GM23338 (cell line): ENCODE results near the gene RAD51AP2. TPM values are rescaled to one million over a fixed set of nuclear protein-coding genes. Genes with fewer than 3 reads are reported as not detected.

Experiments used
- ATAC-seq: fragments of 200-7000 bp; cut with Tn5 transposase; 3 replicates; pipeline ENCODE4 v1.9.1; 2020
- DNase-seq: peaks from one replicate; pipeline ENCODE4 v3.0.0-alpha.2; 2015; ENCODE audit warnings: low spot score
- H2AFZ ChIP-seq: fragments of 200-600 bp; sonication (generic); 2 replicates; pipeline ENCODE4 v1.8.0; 2016; ENCODE audit warnings: antibody characterized with exemption, mild to moderate bottlenecking, moderate library complexity
- H3F3A ChIP-seq: fragments of 200-600 bp; sonication (generic); replicated peaks from 2 replicates; pipeline ENCODE4 v1.8.0; 2017; ENCODE audit warnings: antibody characterized with exemption, mixed run types, low read depth
- H3K27ac ChIP-seq: fragments of 200-600 bp; sonication (generic); 2 replicates; pipeline ENCODE4 v1.6.1; 2016; ENCODE audit warnings: low read depth
- H3K27me3 ChIP-seq: fragments of 200-600 bp; sonication (generic); 2 replicates; pipeline ENCODE4 v1.8.0; 2016; ENCODE audit warnings: mild to moderate bottlenecking, mixed run types, moderate library complexity; ENCODE audit not compliant: insufficient read depth
- H3K36me3 ChIP-seq: fragments of 200-600 bp; sonication (generic); 2 replicates; pipeline ENCODE4 v1.8.0; 2016; ENCODE audit warnings: mild to moderate bottlenecking; ENCODE audit not compliant: insufficient read depth
- H3K4me1 ChIP-seq: fragments of 200-600 bp; sonication (generic); 2 replicates; pipeline ENCODE4 v1.8.0; 2016; ENCODE audit warnings: mild to moderate bottlenecking, moderate library complexity; ENCODE audit not compliant: insufficient read depth
- H3K4me2 ChIP-seq: fragments of 200-600 bp; sonication (generic); 2 replicates; pipeline ENCODE4 v1.7.1; 2017; ENCODE audit warnings: mixed run types
- H3K4me3 ChIP-seq: fragments of 200-600 bp; sonication (generic); 2 replicates; pipeline ENCODE4 v1.6.1; 2016; ENCODE audit warnings: mixed run types
- H3K79me2 ChIP-seq: fragments of 200-600 bp; sonication (generic); replicated peaks from 2 replicates; pipeline ENCODE4 v1.8.0; 2017; ENCODE audit warnings: mild to moderate bottlenecking; ENCODE audit not compliant: insufficient read depth
- H3K9me2 ChIP-seq: fragments of 200-600 bp; sonication (generic); 2 replicates; pipeline ENCODE4 v1.8.0; 2017; ENCODE audit not compliant: insufficient read depth
- H4K20me1 ChIP-seq: fragments of 200-600 bp; sonication (generic); replicated peaks from 2 replicates; pipeline ENCODE4 v1.8.0; 2017; ENCODE audit warnings: mild to moderate bottlenecking; ENCODE audit not compliant: insufficient read depth
- H3K27ac Mint-ChIP-seq: 2 replicates; pipeline ENCODE4 v1.8.0; 2020; ENCODE audit warnings: inconsistent platforms, mild to moderate bottlenecking, moderate library complexity, mixed read lengths
- H3K27me3 Mint-ChIP-seq: 3 replicates; pipeline ENCODE4 v1.8.0; 2022; ENCODE audit warnings: low read depth, mild to moderate bottlenecking, moderate library complexity, mixed read lengths, inconsistent platforms; ENCODE audit not compliant: insufficient read depth, poor library complexity
- H3K36me3 Mint-ChIP-seq: 3 replicates; pipeline ENCODE4 v1.8.0; 2021; ENCODE audit warnings: low read depth, mild to moderate bottlenecking, inconsistent platforms, moderate library complexity, mixed read lengths
- H3K4me1 Mint-ChIP-seq: 3 replicates; pipeline ENCODE4 v1.8.0; 2020; ENCODE audit warnings: mild to moderate bottlenecking, inconsistent platforms, mixed read lengths
- H3K4me3 Mint-ChIP-seq: 3 replicates; pipeline ENCODE4 v1.8.0; 2021; ENCODE audit warnings: moderate library complexity, mild to moderate bottlenecking, inconsistent platforms, mixed read lengths
- H3K9me3 Mint-ChIP-seq: 3 replicates; pipeline ENCODE4 v1.8.0; 2020; ENCODE audit warnings: moderate library complexity, mild to moderate bottlenecking, inconsistent platforms, mixed read lengths
- CREB1 ChIP-seq: fragments of 250-450 bp; sonication (Bioruptor Pico); IDR thresholded peaks from 2 replicates; pipeline ENCODE4 v1.5.0; 2020; ENCODE audit warnings: low read depth, mild to moderate bottlenecking, moderate library complexity
- EZH2 ChIP-seq: fragments of 200-600 bp; sonication (generic); IDR thresholded peaks from one replicate; pipeline ENCODE4 v1.8.0; 2017; ENCODE audit warnings: antibody characterized with exemption, mild to moderate bottlenecking, low read depth; ENCODE audit not compliant: unreplicated experiment
- NANOG ChIP-seq: IDR thresholded peaks from 2 replicates; pipeline ENCODE4 v1.6.1; 2016; ENCODE audit warnings: antibody characterized with exemption, borderline replicate concordance
- POLR2AphosphoS5 ChIP-seq: IDR thresholded peaks from 2 replicates; pipeline ENCODE4 v1.6.1; 2016; ENCODE audit warnings: antibody characterized with exemption, low read depth
- STAT1 ChIP-seq: IDR thresholded peaks from one replicate; pipeline ENCODE4 v1.6.1; 2016; ENCODE audit warnings: antibody characterized with exemption; ENCODE audit not compliant: unreplicated experiment
- ZNF114 ChIP-seq: fragments of 250-450 bp; sonication (Bioruptor Pico); IDR thresholded peaks from 2 replicates; pipeline ENCODE4 v1.5.0; 2020; ENCODE audit warnings: mild to moderate bottlenecking, moderate library complexity
- ZNF331 ChIP-seq: fragments of 250-450 bp; sonication (Bioruptor Pico); IDR thresholded peaks from 2 replicates; pipeline ENCODE4 v1.5.0; 2020; ENCODE audit warnings: low read depth, mild to moderate bottlenecking, moderate library complexity
- polyA plus RNA-seq: library from polyadenylated mRNA; unstranded; fragments of >200 nt; fragmentation: Nextera tagmentation; extraction: Ambion mirVana; gene quantifications from 2 replicates; pipeline ENCODE4 v1.2.1, GENCODE V29; 2016
- total RNA-seq: library from RNA; depleted of rRNA; stranded (reverse); fragments of >200 nt; shearing (Covaris generic); gene quantifications from 2 replicates; pipeline ENCODE4 v1.2.3, GENCODE V29; 2014
- TF ChIP-seq, protein P1 (sequence below): fragments of 250-450 bp; sonication (Bioruptor Pico); IDR thresholded peaks from 2 replicates; pipeline ENCODE4 v1.5.0; 2020; ENCODE audit warnings: mild to moderate bottlenecking, moderate library complexity
- TF ChIP-seq, protein P2 (sequence below): IDR thresholded peaks from one replicate; pipeline ENCODE4 v1.6.1; 2018; ENCODE audit warnings: antibody characterized with exemption; ENCODE audit not compliant: unreplicated experiment
- TF ChIP-seq, protein P3 (sequence below), 2 experiments: fragments of 200-600 bp in 1 of 2; sonication (generic) in 1 of 2; conservative IDR thresholded peaks; 2 replicates each; pipeline versions ENCODE4 v1.5.1 to v1.6.1; 2016 to 2017; ENCODE audit warnings: antibody characterized with exemption in 2 of 2, low read depth in 2 of 2, mild to moderate bottlenecking in 2 of 2, moderate library complexity in 1 of 2
- TF ChIP-seq, protein P4 (sequence below): IDR thresholded peaks from 2 replicates; pipeline ENCODE4 v1.6.1; 2016; ENCODE audit warnings: antibody characterized with exemption

RAD51AP2 gene
- total and polyA plus RNA-seq, 2 experiments from 2014 or later = 0.16 to 0.38 TPM

DNA sequence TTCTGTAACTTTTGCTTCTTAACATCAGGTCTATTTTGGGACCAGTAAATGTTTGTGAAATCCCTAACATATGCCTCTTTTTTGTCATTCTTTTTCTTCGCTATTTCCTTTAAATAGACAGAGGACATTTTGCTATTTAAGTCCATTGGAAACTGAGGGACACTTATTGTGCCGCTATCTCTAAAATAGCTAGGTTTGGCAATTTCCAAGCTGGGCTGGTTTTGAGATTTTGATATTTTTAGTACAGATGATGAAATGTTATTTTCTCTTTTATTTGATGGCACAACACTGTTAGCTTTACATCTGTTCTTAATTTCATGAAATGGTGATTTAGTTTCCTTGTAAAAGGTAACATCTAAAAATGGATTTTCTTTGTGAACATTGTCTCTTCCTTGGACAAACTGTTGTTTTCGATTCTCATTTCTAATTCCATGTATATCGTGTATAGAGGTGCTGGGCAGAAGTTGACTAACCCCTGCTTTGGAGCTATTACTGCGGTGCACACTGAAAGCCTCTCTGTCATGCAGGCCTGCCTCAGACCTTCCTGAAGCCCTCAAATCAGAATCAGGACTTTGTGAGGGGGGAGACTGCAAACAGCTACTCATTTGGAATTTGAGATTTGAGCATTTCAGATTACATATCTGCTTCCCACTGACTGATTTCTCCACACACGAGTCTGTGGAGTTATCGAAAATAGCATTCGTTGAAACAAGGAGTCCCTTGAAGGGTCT, 594 bp downstream of the RAD51AP2 start:
- H3K27ac ChIP-seq = no peak overlapping the region
- H3K27ac Mint-ChIP-seq = no peak overlapping the region; the same call in 1 of the 2 replicates
- H3K4me1 ChIP-seq = peaks cover 35% of the 10 kb centered on the region
- no peaks in the 10 kb centered on the region for H3K9me3 Mint-ChIP-seq
- ATAC-seq (peak; percentile 70), DNase-seq (peak; percentile 39)
- peak overlapping the region; percentile 79 for H3K4me3 Mint-ChIP-seq
- no peaks in the 10 kb centered on the region for H4K20me1 ChIP-seq
- H3F3A ChIP-seq = no peaks in the 10 kb centered on the region
- no peaks in the 10 kb centered on the region for H3K79me2 ChIP-seq
- TF ChIP-seq, protein P1, sequence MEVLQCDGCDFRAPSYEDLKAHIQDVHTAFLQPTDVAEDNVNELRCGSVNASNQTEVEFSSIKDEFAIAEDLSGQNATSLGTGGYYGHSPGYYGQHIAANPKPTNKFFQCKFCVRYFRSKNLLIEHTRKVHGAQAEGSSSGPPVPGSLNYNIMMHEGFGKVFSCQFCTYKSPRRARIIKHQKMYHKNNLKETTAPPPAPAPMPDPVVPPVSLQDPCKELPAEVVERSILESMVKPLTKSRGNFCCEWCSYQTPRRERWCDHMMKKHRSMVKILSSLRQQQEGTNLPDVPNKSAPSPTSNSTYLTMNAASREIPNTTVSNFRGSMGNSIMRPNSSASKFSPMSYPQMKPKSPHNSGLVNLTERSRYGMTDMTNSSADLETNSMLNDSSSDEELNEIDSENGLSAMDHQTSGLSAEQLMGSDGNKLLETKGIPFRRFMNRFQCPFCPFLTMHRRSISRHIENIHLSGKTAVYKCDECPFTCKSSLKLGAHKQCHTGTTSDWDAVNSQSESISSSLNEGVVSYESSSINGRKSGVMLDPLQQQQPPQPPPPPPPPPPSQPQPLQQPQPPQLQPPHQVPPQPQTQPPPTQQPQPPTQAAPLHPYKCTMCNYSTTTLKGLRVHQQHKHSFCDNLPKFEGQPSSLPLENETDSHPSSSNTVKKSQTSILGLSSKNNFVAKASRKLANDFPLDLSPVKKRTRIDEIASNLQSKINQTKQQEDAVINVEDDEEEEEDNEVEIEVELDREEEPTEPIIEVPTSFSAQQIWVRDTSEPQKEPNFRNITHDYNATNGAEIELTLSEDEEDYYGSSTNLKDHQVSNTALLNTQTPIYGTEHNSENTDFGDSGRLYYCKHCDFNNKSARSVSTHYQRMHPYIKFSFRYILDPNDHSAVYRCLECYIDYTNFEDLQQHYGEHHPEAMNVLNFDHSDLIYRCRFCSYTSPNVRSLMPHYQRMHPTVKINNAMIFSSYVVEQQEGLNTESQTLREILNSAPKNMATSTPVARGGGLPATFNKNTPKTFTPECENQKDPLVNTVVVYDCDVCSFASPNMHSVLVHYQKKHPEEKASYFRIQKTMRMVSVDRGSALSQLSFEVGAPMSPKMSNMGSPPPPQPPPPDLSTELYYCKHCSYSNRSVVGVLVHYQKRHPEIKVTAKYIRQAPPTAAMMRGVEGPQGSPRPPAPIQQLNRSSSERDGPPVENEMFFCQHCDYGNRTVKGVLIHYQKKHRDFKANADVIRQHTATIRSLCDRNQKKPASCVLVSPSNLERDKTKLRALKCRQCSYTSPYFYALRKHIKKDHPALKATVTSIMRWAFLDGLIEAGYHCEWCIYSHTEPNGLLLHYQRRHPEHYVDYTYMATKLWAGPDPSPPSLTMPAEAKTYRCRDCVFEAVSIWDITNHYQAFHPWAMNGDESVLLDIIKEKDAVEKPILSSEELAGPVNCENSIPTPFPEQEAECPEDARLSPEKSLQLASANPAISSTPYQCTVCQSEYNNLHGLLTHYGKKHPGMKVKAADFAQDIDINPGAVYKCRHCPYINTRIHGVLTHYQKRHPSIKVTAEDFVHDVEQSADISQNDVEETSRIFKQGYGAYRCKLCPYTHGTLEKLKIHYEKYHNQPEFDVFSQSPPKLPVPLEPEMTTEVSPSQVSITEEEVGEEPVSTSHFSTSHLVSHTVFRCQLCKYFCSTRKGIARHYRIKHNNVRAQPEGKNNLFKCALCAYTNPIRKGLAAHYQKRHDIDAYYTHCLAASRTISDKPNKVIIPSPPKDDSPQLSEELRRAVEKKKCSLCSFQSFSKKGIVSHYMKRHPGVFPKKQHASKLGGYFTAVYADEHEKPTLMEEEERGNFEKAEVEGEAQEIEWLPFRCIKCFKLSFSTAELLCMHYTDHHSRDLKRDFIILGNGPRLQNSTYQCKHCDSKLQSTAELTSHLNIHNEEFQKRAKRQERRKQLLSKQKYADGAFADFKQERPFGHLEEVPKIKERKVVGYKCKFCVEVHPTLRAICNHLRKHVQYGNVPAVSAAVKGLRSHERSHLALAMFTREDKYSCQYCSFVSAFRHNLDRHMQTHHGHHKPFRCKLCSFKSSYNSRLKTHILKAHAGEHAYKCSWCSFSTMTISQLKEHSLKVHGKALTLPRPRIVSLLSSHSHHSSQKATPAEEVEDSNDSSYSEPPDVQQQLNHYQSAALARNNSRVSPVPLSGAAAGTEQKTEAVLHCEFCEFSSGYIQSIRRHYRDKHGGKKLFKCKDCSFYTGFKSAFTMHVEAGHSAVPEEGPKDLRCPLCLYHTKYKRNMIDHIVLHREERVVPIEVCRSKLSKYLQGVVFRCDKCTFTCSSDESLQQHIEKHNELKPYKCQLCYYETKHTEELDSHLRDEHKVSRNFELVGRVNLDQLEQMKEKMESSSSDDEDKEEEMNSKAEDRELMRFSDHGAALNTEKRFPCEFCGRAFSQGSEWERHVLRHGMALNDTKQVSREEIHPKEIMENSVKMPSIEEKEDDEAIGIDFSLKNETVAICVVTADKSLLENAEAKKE = no peak
- TF ChIP-seq CREB1 (CRISPR knock-in tag) (no peak), ZNF331 (CRISPR knock-in tag) (no peak), ZNF114 (CRISPR knock-in tag) (no peak), NANOG (no peak), EZH2 (no peak), STAT1 (no peak), POLR2AphosphoS5 (no peak)
- TF ChIP-seq, protein P2, sequence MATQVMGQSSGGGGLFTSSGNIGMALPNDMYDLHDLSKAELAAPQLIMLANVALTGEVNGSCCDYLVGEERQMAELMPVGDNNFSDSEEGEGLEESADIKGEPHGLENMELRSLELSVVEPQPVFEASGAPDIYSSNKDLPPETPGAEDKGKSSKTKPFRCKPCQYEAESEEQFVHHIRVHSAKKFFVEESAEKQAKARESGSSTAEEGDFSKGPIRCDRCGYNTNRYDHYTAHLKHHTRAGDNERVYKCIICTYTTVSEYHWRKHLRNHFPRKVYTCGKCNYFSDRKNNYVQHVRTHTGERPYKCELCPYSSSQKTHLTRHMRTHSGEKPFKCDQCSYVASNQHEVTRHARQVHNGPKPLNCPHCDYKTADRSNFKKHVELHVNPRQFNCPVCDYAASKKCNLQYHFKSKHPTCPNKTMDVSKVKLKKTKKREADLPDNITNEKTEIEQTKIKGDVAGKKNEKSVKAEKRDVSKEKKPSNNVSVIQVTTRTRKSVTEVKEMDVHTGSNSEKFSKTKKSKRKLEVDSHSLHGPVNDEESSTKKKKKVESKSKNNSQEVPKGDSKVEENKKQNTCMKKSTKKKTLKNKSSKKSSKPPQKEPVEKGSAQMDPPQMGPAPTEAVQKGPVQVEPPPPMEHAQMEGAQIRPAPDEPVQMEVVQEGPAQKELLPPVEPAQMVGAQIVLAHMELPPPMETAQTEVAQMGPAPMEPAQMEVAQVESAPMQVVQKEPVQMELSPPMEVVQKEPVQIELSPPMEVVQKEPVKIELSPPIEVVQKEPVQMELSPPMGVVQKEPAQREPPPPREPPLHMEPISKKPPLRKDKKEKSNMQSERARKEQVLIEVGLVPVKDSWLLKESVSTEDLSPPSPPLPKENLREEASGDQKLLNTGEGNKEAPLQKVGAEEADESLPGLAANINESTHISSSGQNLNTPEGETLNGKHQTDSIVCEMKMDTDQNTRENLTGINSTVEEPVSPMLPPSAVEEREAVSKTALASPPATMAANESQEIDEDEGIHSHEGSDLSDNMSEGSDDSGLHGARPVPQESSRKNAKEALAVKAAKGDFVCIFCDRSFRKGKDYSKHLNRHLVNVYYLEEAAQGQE = no peak
- TF ChIP-seq, protein P3, sequence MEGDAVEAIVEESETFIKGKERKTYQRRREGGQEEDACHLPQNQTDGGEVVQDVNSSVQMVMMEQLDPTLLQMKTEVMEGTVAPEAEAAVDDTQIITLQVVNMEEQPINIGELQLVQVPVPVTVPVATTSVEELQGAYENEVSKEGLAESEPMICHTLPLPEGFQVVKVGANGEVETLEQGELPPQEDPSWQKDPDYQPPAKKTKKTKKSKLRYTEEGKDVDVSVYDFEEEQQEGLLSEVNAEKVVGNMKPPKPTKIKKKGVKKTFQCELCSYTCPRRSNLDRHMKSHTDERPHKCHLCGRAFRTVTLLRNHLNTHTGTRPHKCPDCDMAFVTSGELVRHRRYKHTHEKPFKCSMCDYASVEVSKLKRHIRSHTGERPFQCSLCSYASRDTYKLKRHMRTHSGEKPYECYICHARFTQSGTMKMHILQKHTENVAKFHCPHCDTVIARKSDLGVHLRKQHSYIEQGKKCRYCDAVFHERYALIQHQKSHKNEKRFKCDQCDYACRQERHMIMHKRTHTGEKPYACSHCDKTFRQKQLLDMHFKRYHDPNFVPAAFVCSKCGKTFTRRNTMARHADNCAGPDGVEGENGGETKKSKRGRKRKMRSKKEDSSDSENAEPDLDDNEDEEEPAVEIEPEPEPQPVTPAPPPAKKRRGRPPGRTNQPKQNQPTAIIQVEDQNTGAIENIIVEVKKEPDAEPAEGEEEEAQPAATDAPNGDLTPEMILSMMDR (conservative IDR thresholded peaks at IDR 0.05; ENCODE audit: low read depth in 2 of 2) = no peak
- TF ChIP-seq, protein P4, sequence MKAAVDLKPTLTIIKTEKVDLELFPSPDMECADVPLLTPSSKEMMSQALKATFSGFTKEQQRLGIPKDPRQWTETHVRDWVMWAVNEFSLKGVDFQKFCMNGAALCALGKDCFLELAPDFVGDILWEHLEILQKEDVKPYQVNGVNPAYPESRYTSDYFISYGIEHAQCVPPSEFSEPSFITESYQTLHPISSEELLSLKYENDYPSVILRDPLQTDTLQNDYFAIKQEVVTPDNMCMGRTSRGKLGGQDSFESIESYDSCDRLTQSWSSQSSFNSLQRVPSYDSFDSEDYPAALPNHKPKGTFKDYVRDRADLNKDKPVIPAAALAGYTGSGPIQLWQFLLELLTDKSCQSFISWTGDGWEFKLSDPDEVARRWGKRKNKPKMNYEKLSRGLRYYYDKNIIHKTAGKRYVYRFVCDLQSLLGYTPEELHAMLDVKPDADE = no peak
- H3K4me3 ChIP-seq = peak overlapping the region; percentile 61
- no peaks in the 10 kb centered on the region for H3K27me3 ChIP-seq
- H2AFZ ChIP-seq = peak overlapping the region; percentile 91
- no peaks in the 10 kb centered on the region for H3K36me3 Mint-ChIP-seq
- H3K36me3 ChIP-seq = no peaks in the 10 kb centered on the region
- H3K9me2 ChIP-seq = no peaks in the 10 kb centered on the region
- H3K4me1 Mint-ChIP-seq = peaks cover 44% of the 10 kb centered on the region
- peaks cover 3% of the 10 kb centered on the region for H3K27me3 Mint-ChIP-seq
- H3K4me2 ChIP-seq = peak overlapping the region; percentile 82
